T1000 (cell line): ENCODE measurements around the gene MSANTD2.

Experiments
- DNase-seq: peaks from one replicate; lab custom pipeline; 2025; ENCODE audit warnings: mixed read lengths; lab: John Stamatoyannopoulos, UW

The MSANTD2 gene

GRCh38 chr11:124753205-124753604 lies 47.0 kb downstream of the MSANTD2 start:
- no peak for DNase-seq

DNA sequence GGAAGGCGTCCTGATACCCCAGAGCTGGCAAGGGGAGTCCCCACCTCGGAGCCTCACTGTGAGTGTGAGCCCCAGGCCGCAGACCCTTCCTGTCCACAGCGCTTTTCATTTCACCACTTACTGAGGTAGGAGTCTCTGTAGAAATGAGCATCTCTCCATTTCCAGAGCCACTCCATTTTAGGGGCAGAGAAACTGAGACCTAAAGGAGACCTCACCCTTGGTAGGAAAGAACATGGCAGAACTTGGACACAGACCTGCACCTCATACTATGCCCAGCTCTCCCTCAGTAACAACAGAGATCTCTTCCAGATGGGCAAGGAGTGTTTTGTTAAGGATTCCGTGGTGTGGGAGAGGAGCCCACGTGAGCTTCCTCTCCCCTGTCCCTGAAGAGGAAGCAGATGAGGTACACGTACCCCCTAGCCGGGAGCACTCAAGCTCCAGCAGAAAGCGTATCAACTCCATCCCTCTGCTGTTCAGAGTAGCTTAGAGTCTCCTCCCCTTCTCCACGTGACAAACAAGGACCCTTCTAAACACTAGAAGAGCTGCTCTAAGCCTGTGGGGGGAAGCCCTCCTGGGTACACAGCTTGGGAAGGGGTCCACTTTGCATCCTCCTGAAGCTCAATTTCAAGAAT lies 47.6 kb downstream of the MSANTD2 start:
- DNase-seq, result no peak

- DNase-seq, result no peak
Measured at GRCh38 chr11:124751741-124752470, 48.3 kb downstream of the MSANTD2 start, which contains the start of gene VSIG2. VSIG2 (minus strand) TSS chr11:124752255; CDS start chr11:124752137, 118 bp downstream.

- DNase-seq, result no peak
Measured at GRCh38 chr11:124751391-124751740, 48.8 kb downstream of the MSANTD2 start.

DNA sequence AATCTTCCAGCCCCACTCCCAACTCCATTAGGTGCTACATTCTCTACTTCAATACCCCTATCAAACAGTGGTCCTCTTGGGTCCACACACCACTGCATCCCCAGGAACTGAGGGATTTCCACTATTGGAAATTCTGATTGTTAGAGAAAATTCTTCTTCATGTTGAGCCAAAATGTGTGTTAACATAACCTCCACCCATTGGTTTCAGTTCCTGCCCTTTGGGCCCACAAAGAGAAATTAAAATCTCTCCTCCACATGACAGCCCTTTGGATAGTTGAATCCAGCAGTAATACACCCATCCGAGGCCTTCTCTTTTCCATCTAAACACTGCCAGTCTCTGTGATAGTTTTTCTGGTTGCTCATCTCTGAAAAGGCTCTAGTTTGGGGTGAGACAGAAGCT lies 50.3 kb downstream of the MSANTD2 start:
- DNase-seq, result no peak

GRCh38 chr11:124748481-124749343 lies 51.5 kb downstream of the MSANTD2 start:
- no peak for DNase-seq

GRCh38 chr11:124748100-124748418 lies 52.1 kb downstream of the MSANTD2 start:
- no peak for DNase-seq

GRCh38 chr11:124747406-124748099 lies 52.7 kb downstream of the MSANTD2 start:
- no peak for DNase-seq

DNA sequence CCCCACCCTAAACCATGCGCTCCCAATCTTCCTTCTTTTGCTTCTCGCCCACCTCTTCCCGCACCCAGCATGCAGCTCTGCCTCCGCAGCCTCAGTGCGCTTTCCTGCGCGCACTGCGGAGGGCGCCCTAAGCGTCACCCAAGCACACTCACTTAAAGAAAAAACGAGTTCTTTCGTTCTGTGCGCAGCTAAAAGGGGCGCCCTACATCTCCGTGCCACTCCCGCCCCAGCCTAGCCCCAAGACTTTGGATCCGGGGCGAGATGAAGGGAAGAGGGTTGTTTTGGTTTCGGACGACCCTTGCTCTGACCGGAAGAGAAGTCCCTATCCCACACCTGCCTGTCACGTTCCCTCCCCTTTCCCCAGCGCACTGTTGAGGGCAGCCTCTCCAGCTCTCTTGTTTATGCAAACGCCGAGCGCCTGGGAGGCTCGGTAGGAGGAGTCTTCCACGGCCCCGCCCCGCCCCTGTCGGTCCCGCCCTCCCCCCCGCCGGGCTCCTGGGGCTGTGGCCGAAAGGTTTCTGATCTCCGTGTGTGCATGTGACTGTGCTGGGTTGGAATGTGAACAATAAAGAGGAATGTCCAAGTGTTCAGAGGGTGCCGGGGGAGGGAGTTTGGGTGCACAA lies 53.5 kb downstream of the MSANTD2 start:
- no peak for DNase-seq

DNA sequence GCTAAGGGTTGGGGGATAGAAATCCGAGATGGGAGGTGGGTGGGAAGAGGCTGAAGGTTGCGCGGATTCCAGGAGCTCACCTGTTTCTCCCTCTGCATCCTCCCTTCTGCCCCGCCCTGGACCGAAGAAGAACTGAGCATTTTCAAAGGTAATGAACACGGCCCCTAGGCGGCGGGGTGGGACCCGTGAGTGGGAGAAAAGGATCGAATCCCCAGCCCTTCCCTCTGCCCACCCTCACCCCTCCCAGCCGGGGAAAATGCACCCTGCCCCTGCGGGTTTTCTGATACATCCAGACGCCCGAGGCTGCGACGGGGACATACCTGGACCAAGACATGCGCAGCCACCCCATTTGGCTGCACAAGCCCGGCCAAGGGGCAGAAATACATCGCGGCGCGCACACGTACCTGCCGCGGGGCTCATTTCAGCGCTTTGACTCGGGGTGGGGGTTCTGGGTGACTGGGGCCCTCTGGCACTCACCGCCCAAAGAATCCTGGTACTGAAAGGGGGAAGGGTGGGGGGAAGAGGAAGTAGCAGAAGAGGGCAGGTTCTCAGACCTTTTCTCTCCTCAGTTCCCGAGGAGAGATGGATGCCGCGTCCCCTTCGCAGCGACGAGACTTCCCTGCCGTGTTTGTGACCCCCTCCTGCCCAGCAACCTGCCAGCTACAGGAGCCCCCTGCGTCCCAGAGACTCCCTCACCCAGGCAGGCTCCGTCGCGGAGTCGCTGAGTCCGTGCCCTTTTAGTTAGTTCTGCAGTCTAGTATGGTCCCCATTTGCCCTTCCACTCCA lies 54.2 kb downstream of the MSANTD2 start:
- DNase-seq, result no peak

GRCh38 chr11:124745270-124745834 lies 54.9 kb downstream of the MSANTD2 start:
- DNase-seq, result no peak

- DNase-seq, result no peak
Measured at GRCh38 chr11:124743050-124743449, 57.2 kb downstream of the MSANTD2 start.

GRCh38 chr11:124742555-124742954 lies 57.7 kb downstream of the MSANTD2 start:
- DNase-seq, result no peak

GRCh38 chr11:124740277-124740882 lies 59.8 kb downstream of the MSANTD2 start:
- peak; percentile 16 for DNase-seq

DNA sequence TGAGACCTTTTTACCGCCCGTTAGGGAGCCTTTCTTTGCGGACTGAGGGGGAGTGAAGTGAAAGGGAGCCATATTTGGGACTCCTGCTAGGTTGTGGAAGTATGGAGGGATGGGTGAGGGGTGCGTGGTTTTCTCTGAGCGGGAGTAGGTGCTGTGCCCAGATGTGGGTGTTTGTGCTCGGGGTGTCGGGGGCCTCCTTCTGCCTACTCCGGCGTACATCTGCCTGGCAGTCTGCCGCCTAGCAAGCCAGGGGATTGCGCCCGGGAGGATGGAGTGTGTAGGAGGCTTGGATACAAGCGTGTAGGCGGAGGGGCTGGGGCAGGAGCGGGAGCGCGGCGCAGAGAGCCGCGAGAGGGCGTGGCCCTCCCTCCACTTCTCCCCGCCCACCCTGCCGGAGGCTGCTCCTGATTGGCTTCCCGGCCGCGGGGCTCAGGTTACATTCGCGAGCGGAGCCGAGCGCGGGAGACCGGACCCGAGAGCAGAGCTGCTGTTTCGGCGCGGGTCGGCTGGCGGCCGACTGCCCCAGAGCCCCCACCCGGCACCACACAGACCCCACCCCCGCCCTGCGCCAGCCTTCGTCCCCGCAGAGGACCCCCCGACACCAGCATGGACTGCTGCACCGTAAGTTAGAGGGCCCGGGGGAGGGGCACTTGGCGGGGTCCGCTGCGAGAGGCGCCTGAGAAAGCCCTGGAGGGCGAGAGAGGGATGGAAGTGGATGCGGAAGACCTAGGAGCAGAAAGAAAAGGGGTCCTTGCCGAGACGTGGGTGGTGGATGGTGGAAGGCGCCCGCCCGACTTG lies 60.5 kb downstream of the MSANTD2 start, which contains the start of gene NRGN:
Gene NRGN, plus strand, starts transcription at position 464 of the 798 bp plus-strand sequence. Its CDS starts 143 bp downstream, at position 607.
- peak; percentile 60 for DNase-seq

DNA sequence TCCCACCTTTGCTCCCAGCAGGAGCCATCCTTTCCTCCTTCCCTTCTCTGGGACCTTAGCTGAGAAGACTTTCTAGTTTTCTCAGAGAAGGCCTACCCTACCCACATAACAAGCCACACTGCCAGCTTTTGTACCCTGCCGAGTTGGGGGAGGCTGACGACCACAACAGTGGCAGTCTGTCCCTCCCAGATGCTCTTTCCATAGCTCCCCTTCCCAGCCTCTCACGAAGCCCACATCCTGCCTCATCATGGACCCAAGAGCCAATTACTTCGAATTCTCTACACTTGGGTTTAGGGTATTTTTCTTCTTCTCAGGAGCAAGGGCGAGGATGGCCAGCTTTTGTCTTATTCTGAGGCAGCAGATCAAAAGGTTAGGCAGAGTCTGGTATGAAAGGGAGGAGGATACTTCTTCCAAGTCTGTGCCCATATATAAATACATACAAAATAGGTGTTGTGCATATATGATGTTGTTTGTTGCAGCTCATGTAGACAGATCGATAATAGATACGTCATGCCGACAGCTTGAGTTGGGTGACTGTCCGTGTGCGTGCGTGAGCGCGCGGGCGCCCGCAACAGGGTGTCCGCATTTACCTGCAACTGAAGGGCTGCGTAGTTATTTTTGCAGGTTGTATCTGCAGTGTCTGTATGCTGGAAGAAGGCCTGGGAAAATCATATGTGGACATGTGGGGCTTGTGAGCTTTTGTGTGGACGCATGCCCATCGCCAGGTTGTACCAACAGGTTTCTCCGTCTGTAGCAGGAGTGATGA lies 61.3 kb downstream of the MSANTD2 start:
- DNase-seq, result no peak

- DNase-seq, result no peak
Measured at GRCh38 chr11:124737638-124738305, 62.4 kb downstream of the MSANTD2 start.

DNA sequence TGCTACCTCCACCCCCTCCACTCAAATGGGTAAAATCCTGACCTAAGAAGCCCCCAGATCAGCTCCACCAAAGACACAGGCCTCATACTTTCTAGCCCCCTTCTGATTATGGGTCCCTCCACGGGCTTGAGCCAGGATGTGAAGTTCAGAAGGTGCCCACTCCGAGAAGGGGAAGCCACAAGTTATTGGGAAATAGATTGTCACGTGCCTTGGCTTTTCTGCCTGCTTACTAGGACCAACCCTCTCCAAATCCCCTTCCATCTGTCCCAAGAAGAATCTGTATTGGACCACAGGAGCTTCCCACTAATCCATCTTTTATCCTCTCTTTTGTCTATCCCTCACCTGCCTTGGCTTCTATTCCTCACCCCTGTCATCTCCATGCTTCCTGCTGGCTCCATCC lies 63.5 kb downstream of the MSANTD2 start:
- DNase-seq, result no peak
